ENCODE data around the gene USP47. TPM values are rescaled to one million over a fixed set of nuclear protein-coding genes. Genes with fewer than 3 reads are reported as not detected.

Gene USP47
- total and polyA plus RNA-seq, 2 experiments from 2014 or later, result 16.3 to 36.7 TPM

GRCh38 chr11:11807811-11808782 is 33.7 kb upstream of the USP47 start (continued):
- no peak for TF ChIP-seq ZNF462 (CRISPR knock-in tag; IDR thresholded peaks at IDR 0.05)
- TF ChIP-seq EZH2phosphoT487 (IDR thresholded peaks at IDR 0.05; ENCODE audit: unreplicated experiment), result no peak
- no peak for TF ChIP-seq REST (IDR thresholded peaks at IDR 0.05; ENCODE audit: unreplicated experiment)
- no peak for TF ChIP-seq EZH2 (IDR thresholded peaks at IDR 0.05; ENCODE audit: low read depth, unreplicated experiment)
- TF ChIP-seq CREB1 (CRISPR knock-in tag; IDR thresholded peaks at IDR 0.05; ENCODE audit: low read depth), result no peak
- TF ChIP-seq JUNB (IDR thresholded peaks at IDR 0.05; ENCODE audit: unreplicated experiment), result no peak
- no peak for TF ChIP-seq STAT1 (IDR thresholded peaks at IDR 0.05; ENCODE audit: unreplicated experiment)
- TF ChIP-seq POLR2AphosphoS5 (IDR thresholded peaks at IDR 0.05; ENCODE audit: low read depth), result no peak
- TF ChIP-seq ZNF114 (CRISPR knock-in tag; IDR thresholded peaks at IDR 0.05), result no peak
- TF ChIP-seq NANOG (IDR thresholded peaks at IDR 0.05; ENCODE audit: borderline replicate concordance), result no peak
- TF ChIP-seq ZNF331 (CRISPR knock-in tag; IDR thresholded peaks at IDR 0.05; ENCODE audit: low read depth), result no peak
- TF ChIP-seq, protein P1, sequence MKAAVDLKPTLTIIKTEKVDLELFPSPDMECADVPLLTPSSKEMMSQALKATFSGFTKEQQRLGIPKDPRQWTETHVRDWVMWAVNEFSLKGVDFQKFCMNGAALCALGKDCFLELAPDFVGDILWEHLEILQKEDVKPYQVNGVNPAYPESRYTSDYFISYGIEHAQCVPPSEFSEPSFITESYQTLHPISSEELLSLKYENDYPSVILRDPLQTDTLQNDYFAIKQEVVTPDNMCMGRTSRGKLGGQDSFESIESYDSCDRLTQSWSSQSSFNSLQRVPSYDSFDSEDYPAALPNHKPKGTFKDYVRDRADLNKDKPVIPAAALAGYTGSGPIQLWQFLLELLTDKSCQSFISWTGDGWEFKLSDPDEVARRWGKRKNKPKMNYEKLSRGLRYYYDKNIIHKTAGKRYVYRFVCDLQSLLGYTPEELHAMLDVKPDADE (IDR thresholded peaks at IDR 0.05), result no peak
